Esophagus muscularis mucosa (tissue), 4 donors: ENCODE results near the gene ZRANB3. TPM values are rescaled to one million over a fixed set of nuclear protein-coding genes. Genes with fewer than 3 reads are reported as not detected.
"Not testable (repeated sequence)": the region's sequence is repeated elsewhere in the genome, so short reads cannot be mapped to it uniquely, and the experiment has no call there.

ENCODE experiments used
- DNase-seq: peaks from one replicate; pipeline ENCODE4 v3.0.0-alpha.2; 2017; ENCODE audit errors: extremely low spot score
- H3K27ac ChIP-seq, 4 donors: fragments of 200-600 bp; sonication (generic); replicated peaks in 1 of 4; 1 replicate in 3 of 4; 2 replicates in 1 of 4; pipeline ENCODE4 v1.5.1; 2016 to 2019; ENCODE audit warnings: mild to moderate bottlenecking in 1 of 4
- H3K27me3 ChIP-seq, 4 donors: fragments of 200-600 bp; sonication (generic); one replicate each; pipeline versions ENCODE4 v1.5.1 to v1.6.0; 2016 to 2019
- H3K36me3 ChIP-seq, 4 donors: fragments of 200-600 bp; sonication (generic); one replicate each; pipeline ENCODE4 v1.5.1; 2016 to 2019
- H3K4me1 ChIP-seq, 4 donors: fragments of 200-600 bp; sonication (generic); one replicate each; pipeline ENCODE4 v1.5.1; 2016 to 2019
- H3K4me3 ChIP-seq, 4 donors: fragments of 200-600 bp; sonication (generic); 1 replicate in 2 of 4; 2 replicates in 2 of 4; pipeline ENCODE4 v1.5.1; 2016 to 2019; ENCODE audit warnings: mild to moderate bottlenecking in 4 of 4, moderate library complexity in 1 of 4
- H3K9me3 ChIP-seq, 4 donors: fragments of 200-600 bp; sonication (generic); 1 replicate in 3 of 4; 2 replicates in 1 of 4; pipeline ENCODE4 v1.5.1; 2016 to 2019
- CTCF ChIP-seq, 3 experiments: fragments of 200-600 bp in 2 of 3; fragments of 450-650 bp in 1 of 3; sonication (generic) in 2 of 3; IDR thresholded peaks; one replicate each; pipeline ENCODE4 v1.5.1; 2017 to 2019; ENCODE audit warnings: antibody characterized with exemption in 3 of 3, mild to moderate bottlenecking in 2 of 3, moderate library complexity in 1 of 3
- EP300 ChIP-seq: sonication (generic); formaldehyde crosslinking; IDR thresholded peaks from one replicate; pipeline ENCODE4 v1.6.1; 2017; ENCODE audit warnings: antibody characterized with exemption
- POLR2A ChIP-seq: fragments of 450-650 bp; IDR thresholded peaks from one replicate; pipeline ENCODE4 v1.6.1; 2017; ENCODE audit warnings: antibody characterized with exemption, moderate library complexity, mild to moderate bottlenecking, low read depth
- POLR2AphosphoS5 ChIP-seq, 2 donors: sonication (generic); formaldehyde crosslinking; IDR thresholded peaks; one replicate each; pipeline ENCODE4 v1.6.1; 2017; ENCODE audit warnings: antibody characterized with exemption in 2 of 2
- WGBS: methylation state at CpG from one replicate; pipeline ENCODE4 v1.1.5; 2018; 5-methylcytosine and 5-hydroxymethylcytosine counted together
- intact Hi-C: fragments of 100-400 bp; cut with DNase I; formaldehyde crosslinking; loops from one replicate; pipeline ENCODE4 v1.15.1; 2023
- total RNA-seq, 4 donors: library from RNA; depleted of rRNA; stranded (reverse); fragments of >200 nt; gene quantifications; one replicate each; pipeline versions ENCODE4 v1.1.0 to v1.2.1, GENCODE V29; 2016

ZRANB3 gene
- total RNA-seq, 4 donors from 2014 or later: 1.8 to 4.6 (median 2.9) TPM

- Histone ChIP-seq H3K27ac (no peak overlapping the region), H3K4me3 (no peak overlapping the region), H3K36me3 (peaks cover 0 to 3% (median 0%) of the 10 kb centered on the region in 4 donors), H3K9me3 (no peaks in the 10 kb centered on the region), H3K27me3 (no peaks in the 10 kb centered on the region), H3K4me1 (no peaks in the 10 kb centered on the region)
- DNase-seq: no peak
- TF ChIP-seq POLR2AphosphoS5 (IDR thresholded peaks at IDR 0.05): no peak
- no peak for TF ChIP-seq CTCF (IDR thresholded peaks at IDR 0.05)
- TF ChIP-seq EP300: no peak
- no peak for TF ChIP-seq POLR2A
- 78% methylated on average over 2 of the region's 2 CpGs for WGBS
- intact Hi-C loops: no loop called here
Observed at GRCh38 chr2:135311962-135312361, 219.1 kb downstream of the ZRANB3 start.

GRCh38 chr2:135311268-135311667 lies 219.8 kb downstream of the ZRANB3 start:
- no peak for TF ChIP-seq CTCF (IDR thresholded peaks at IDR 0.05)
- no peak for TF ChIP-seq EP300
- no peak for TF ChIP-seq POLR2A
- no peak for TF ChIP-seq POLR2AphosphoS5 (IDR thresholded peaks at IDR 0.05)
- Histone ChIP-seq H3K4me3 (no peak overlapping the region), H3K4me1 (no peaks in the 10 kb centered on the region), H3K27me3 (no peaks in the 10 kb centered on the region), H3K9me3 (no peaks in the 10 kb centered on the region), H3K36me3 (peaks cover 0 to 3% (median 0%) of the 10 kb centered on the region in 4 donors), H3K27ac (no peak overlapping the region)
- intact Hi-C loops: no loop called here
- no peak for DNase-seq
- WGBS: 95% methylated on average over 3 of the region's 3 CpGs

- Histone ChIP-seq H3K36me3 (no peaks in the 10 kb centered on the region), H3K4me1 (no peaks in the 10 kb centered on the region), H3K27ac (no peak overlapping the region), H3K4me3 (no peak overlapping the region), H3K27me3 (no peaks in the 10 kb centered on the region), H3K9me3 (peaks cover 0 to 9% (median 4%) of the 10 kb centered on the region in 4 donors)
- WGBS: 83% methylated on average over 4 of the region's 4 CpGs
- no peak for TF ChIP-seq CTCF (IDR thresholded peaks at IDR 0.05)
- TF ChIP-seq POLR2A: no peak
- TF ChIP-seq POLR2AphosphoS5 (IDR thresholded peaks at IDR 0.05): no peak
- TF ChIP-seq EP300: no peak
- intact Hi-C loops: no loop called here
- DNase-seq: no peak
Observed at GRCh38 chr2:135304694-135305093, 226.3 kb downstream of the ZRANB3 start.

- H3K27me3 ChIP-seq: no peaks in the 10 kb centered on the region
- TF ChIP-seq CTCF (IDR thresholded peaks at IDR 0.05): no peak
- no peak for TF ChIP-seq POLR2A
- no peak for TF ChIP-seq POLR2AphosphoS5 (IDR thresholded peaks at IDR 0.05)
- no peak for TF ChIP-seq EP300
- H3K9me3 ChIP-seq: peaks cover 0 to 4% (median 0%) of the 10 kb centered on the region in 4 donors
- no peak overlapping the region for H3K27ac ChIP-seq
- no peak for DNase-seq
- H3K4me3 ChIP-seq: no peak overlapping the region
- intact Hi-C loops: no loop called here
- H3K4me1 ChIP-seq: no peaks in the 10 kb centered on the region
- peaks cover 0 to 7% (median 0%) of the 10 kb centered on the region in 4 donors for H3K36me3 ChIP-seq
- 72% methylated on average over 1 of the region's 1 CpG for WGBS
Observed at GRCh38 chr2:135299658-135300244, 231.3 kb downstream of the ZRANB3 start.

- Histone ChIP-seq H3K4me1 (no peaks in the 10 kb centered on the region), H3K4me3 (no peak overlapping the region), H3K27me3 (no peaks in the 10 kb centered on the region), H3K9me3 (peaks cover 0 to 4% (median 0%) of the 10 kb centered on the region in 4 donors), H3K27ac (no peak overlapping the region), H3K36me3 (peaks cover 0 to 7% (median 0%) of the 10 kb centered on the region in 4 donors)
- no peak for DNase-seq
- WGBS: 84% methylated on average over 2 of the region's 2 CpGs
- TF ChIP-seq POLR2AphosphoS5 (IDR thresholded peaks at IDR 0.05) (no peak), POLR2A (no peak), CTCF (IDR thresholded peaks at IDR 0.05) (no peak), EP300 (no peak)
- intact Hi-C loops: no loop called here
Observed at GRCh38 chr2:135299165-135299564, 231.9 kb downstream of the ZRANB3 start.

- H3K4me1 ChIP-seq, DNase-seq, H3K27ac ChIP-seq, H3K4me3 ChIP-seq, H3K36me3 ChIP-seq, intact Hi-C loops, H3K27me3 ChIP-seq: not testable (repeated sequence)
- peaks cover 0 to 19% (median 7%) of the 10 kb centered on the region in 4 donors for H3K9me3 ChIP-seq
Observed at GRCh38 chr2:135287121-135287520, 243.9 kb downstream of the ZRANB3 start.
